ENCODE measurements around the gene RBMS3.

RBMS3 gene

DNA sequence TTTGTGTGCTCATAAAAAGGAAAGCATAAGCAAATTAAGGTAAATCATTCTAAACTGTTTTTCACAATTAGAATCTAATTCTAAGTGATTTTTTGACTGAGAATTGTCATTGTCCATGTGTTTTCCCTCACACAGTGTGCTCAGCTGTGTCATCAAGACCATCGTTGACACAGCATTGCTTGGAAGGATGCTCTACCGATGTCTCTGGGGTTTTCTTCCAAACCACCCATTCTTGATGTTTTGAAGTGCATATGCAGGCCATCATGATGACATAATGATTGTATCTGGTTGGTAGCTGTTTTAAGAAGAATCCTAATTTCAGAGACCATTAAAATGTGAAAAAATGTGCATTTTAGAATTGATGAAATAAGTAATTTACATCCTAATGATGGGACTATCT lies 347.9 kb downstream of the RBMS3 start:
- H3K27me3 ChIP-seq (replicated peaks; ENCODE audit: control insufficient read depth, insufficient read depth, low read length) = no peaks in the 10 kb centered on the region
- H3K4me3 ChIP-seq (replicated peaks; ENCODE audit: low read depth, low read length) = no peak overlapping the region
- TF ChIP-seq, protein P1, sequence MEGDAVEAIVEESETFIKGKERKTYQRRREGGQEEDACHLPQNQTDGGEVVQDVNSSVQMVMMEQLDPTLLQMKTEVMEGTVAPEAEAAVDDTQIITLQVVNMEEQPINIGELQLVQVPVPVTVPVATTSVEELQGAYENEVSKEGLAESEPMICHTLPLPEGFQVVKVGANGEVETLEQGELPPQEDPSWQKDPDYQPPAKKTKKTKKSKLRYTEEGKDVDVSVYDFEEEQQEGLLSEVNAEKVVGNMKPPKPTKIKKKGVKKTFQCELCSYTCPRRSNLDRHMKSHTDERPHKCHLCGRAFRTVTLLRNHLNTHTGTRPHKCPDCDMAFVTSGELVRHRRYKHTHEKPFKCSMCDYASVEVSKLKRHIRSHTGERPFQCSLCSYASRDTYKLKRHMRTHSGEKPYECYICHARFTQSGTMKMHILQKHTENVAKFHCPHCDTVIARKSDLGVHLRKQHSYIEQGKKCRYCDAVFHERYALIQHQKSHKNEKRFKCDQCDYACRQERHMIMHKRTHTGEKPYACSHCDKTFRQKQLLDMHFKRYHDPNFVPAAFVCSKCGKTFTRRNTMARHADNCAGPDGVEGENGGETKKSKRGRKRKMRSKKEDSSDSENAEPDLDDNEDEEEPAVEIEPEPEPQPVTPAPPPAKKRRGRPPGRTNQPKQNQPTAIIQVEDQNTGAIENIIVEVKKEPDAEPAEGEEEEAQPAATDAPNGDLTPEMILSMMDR (IDR thresholded peaks at IDR 0.05; ENCODE audit: insufficient read depth, low read length, poor library complexity, severe bottlenecking) = no peak
- no peaks in the 10 kb centered on the region for H3K36me3 ChIP-seq (ENCODE audit: control insufficient read depth, insufficient read depth, low read length)
- no peak for DNase-seq (ENCODE audit: extremely low read depth, insufficient read length)

DNA sequence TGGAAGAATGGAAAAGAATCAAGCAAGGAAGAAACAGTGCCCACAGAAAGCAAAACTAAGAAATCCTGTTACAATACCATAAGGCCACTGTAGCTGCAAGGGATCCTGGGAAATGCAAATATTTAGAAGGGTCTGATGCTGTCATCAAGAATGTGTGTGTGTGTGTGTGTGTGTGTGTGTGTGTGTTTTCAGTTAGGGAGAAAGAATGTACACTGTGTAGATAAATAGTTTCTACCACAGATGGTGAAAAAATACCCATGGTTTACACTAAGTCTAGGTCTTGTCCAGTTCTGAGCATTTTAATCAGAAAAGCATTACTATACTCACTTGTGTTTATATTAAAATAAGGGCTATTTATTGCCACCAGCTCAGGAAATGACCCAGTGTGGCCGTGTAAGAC lies 355.0 kb downstream of the RBMS3 start:
- H3K4me3 ChIP-seq (replicated peaks; ENCODE audit: low read depth, low read length) = no peak overlapping the region
- H3K27me3 ChIP-seq (replicated peaks; ENCODE audit: control insufficient read depth, insufficient read depth, low read length) = no peaks in the 10 kb centered on the region
- no peak for DNase-seq (ENCODE audit: extremely low read depth, insufficient read length)
- TF ChIP-seq, protein P1 (IDR thresholded peaks at IDR 0.05; ENCODE audit: insufficient read depth, low read length, poor library complexity, severe bottlenecking) = no peak
- H3K36me3 ChIP-seq (ENCODE audit: control insufficient read depth, insufficient read depth, low read length) = no peaks in the 10 kb centered on the region

DNA sequence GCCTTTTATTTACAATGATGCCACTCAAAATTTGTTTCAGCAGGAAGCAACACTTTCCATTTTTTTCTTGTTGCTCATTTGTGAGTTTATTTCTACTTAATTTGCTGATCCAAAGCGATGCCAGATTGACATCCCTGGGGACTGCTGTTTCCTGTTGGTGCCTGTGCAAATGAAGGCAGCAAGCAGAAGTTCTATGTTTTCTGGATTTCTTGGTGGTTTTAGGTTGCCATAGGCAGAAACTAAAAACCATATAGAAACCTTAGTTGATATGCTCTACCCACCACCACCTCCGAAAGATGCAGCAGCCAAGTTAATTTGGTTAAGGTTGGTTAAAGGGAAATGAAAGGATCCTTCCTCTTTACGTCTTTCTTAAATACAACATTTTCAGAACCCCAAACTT lies 356.2 kb downstream of the RBMS3 start:
- TF ChIP-seq, protein P1 (IDR thresholded peaks at IDR 0.05; ENCODE audit: insufficient read depth, low read length, poor library complexity, severe bottlenecking) = no peak
- no peak for DNase-seq (ENCODE audit: extremely low read depth, insufficient read length)
- Histone ChIP-seq H3K36me3 (ENCODE audit: control insufficient read depth, insufficient read depth, low read length) (no peaks in the 10 kb centered on the region), H3K27me3 (replicated peaks; ENCODE audit: control insufficient read depth, insufficient read depth, low read length) (no peaks in the 10 kb centered on the region), H3K4me3 (replicated peaks; ENCODE audit: low read depth, low read length) (no peak overlapping the region)

DNA sequence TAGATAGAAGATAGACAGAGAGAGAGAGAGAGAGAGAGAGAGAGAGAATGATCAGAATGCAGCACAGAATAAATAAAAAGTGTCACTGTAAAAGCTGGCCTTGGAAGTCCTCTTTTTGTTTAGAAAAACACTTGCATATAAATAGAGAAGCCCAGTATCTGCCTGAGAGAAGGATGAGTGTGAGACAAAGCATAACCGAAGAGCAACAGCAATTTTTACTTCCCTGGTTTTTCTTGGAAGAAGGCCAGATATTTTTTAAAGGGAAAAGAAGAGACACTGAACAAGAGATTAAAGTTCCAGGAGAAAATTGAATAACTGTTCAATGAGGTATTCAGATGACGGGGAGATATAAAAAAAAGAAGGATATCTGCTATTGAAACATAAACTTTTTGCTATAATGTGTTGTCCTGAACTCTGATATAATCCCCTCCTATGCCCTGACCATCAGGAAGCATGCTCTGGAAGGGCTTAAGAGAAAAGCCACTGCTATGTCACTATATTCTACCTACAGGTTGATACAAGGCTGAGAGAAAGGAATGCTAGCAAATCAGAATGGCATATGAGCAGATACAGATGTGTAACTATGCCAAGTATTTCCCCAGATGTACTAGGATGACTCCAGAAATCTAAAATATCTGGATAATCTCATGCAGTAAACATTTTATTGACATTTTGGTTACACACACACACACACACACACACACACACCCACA lies 358.9 kb downstream of the RBMS3 start:
- Histone ChIP-seq H3K36me3 (ENCODE audit: control insufficient read depth, insufficient read depth, low read length) (no peaks in the 10 kb centered on the region), H3K27me3 (replicated peaks; ENCODE audit: control insufficient read depth, insufficient read depth, low read length) (no peaks in the 10 kb centered on the region), H3K4me3 (replicated peaks; ENCODE audit: low read depth, low read length) (no peak overlapping the region)
- TF ChIP-seq, protein P1 (IDR thresholded peaks at IDR 0.05; ENCODE audit: insufficient read depth, low read length, poor library complexity, severe bottlenecking) = no peak
- DNase-seq (ENCODE audit: extremely low read depth, insufficient read length) = no peak

DNA sequence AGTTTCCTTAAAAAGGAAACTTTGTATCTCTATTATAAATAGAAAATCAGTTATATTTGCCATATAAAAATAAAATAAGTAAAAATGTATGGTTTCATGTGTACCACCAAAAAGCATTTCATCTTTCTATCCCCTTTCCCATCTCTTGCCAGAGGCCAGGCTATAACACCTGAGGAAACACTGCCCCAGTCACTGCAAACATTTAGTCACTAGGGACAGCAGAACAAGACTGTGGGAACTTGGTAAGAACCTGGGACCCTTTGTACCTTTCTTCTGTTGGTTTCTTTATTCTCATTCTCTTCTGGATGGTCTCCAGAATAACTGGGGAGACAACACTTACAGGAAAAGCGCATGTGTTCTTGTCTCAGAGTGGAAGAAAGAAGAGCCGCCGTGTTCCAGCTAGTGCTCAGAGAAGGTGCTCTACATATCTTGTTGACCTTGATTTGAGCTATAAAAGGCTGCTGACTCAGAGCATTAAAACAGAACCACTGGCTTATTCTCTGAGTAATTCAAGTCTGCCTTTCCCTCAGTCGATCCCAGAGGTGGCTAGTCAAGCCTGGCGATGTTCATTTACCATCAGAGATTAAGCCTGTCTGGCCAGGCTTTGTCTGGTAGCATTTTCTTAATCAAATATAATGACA lies 361.6 kb downstream of the RBMS3 start:
- no peak for DNase-seq (ENCODE audit: extremely low read depth, insufficient read length)
- Histone ChIP-seq H3K4me3 (replicated peaks; ENCODE audit: low read depth, low read length) (no peak overlapping the region), H3K36me3 (ENCODE audit: control insufficient read depth, insufficient read depth, low read length) (no peaks in the 10 kb centered on the region), H3K27me3 (replicated peaks; ENCODE audit: control insufficient read depth, insufficient read depth, low read length) (no peaks in the 10 kb centered on the region)
- TF ChIP-seq, protein P1 (IDR thresholded peaks at IDR 0.05; ENCODE audit: insufficient read depth, low read length, poor library complexity, severe bottlenecking) = no peak
